Endodermal cell (in vitro differentiated cells): ENCODE data around the gene GINS3. TPM values are rescaled to one million over a fixed set of nuclear protein-coding genes. Genes with fewer than 3 reads are reported as not detected.

Experiments used
- DNase-seq: peaks from one replicate; pipeline ENCODE4 v3.0.0-alpha.2; 2017
- H3K27ac ChIP-seq: 2 replicates; pipeline ENCODE4 v1.5.1; 2013; ENCODE audit warnings: mild to moderate bottlenecking, low read depth, low read length, moderate library complexity
- H3K27me3 ChIP-seq: 2 replicates; pipeline ENCODE4 v1.6.1; 2013; ENCODE audit warnings: mild to moderate bottlenecking, low read length, moderate library complexity; ENCODE audit not compliant: insufficient read depth, control insufficient read depth, poor library complexity, severe bottlenecking
- H3K36me3 ChIP-seq: 2 replicates; pipeline ENCODE4 v1.7.0; 2013; ENCODE audit warnings: mild to moderate bottlenecking, low read length, moderate library complexity; ENCODE audit not compliant: control insufficient read depth, insufficient read depth
- H3K4me1 ChIP-seq: one replicate; pipeline ENCODE4 v1.7.0; 2013; ENCODE audit warnings: low read length; ENCODE audit not compliant: control insufficient read depth, insufficient read depth
- H3K4me3 ChIP-seq: 2 replicates; pipeline ENCODE4 v1.5.1; 2013; ENCODE audit warnings: mild to moderate bottlenecking, low read length, moderate library complexity
- H3K9ac ChIP-seq: 2 replicates; pipeline ENCODE4 v1.6.1; 2013; ENCODE audit warnings: mild to moderate bottlenecking, low read length, moderate library complexity; ENCODE audit not compliant: poor library complexity, severe bottlenecking; ENCODE audit errors: extremely low read depth
- H3K9me3 ChIP-seq: 2 replicates; pipeline ENCODE4 v1.6.1; 2013; ENCODE audit warnings: mild to moderate bottlenecking, low read length, moderate library complexity; ENCODE audit not compliant: control insufficient read depth
- H3K27ac Mint-ChIP-seq: 2 replicates; pipeline ENCODE4 v1.8.0; 2020; ENCODE audit warnings: mixed read lengths
- H3K27me3 Mint-ChIP-seq: 2 replicates; pipeline ENCODE4 v1.8.0; 2021; ENCODE audit warnings: mild to moderate bottlenecking, mixed read lengths; ENCODE audit not compliant: insufficient read depth
- H3K36me3 Mint-ChIP-seq: 2 replicates; pipeline ENCODE4 v1.8.0; 2020; ENCODE audit warnings: low read depth, mixed read lengths
- H3K4me1 Mint-ChIP-seq: 2 replicates; pipeline ENCODE4 v1.8.0; 2020; ENCODE audit warnings: mixed read lengths
- H3K4me3 Mint-ChIP-seq: 2 replicates; pipeline ENCODE4 v1.8.0; 2020; ENCODE audit warnings: mild to moderate bottlenecking, moderate library complexity, mixed read lengths
- H3K9me3 Mint-ChIP-seq: 2 replicates; pipeline ENCODE4 v1.8.0; 2020; ENCODE audit warnings: mild to moderate bottlenecking, mixed read lengths
- CTCF ChIP-seq: fragments of 200-600 bp; sonication (generic); conservative IDR thresholded peaks from 2 replicates; pipeline ENCODE4 v1.5.0; 2021; ENCODE audit warnings: antibody characterized with exemption, mild to moderate bottlenecking
- WGBS, 2 experiments: methylation state at CpG; one replicate each; pipeline versions ENCODE4 v1.1.5 to v1.1.7; 2013; ENCODE audit warnings: missing lambda C conversion rate in 2 of 2, mixed read lengths in 1 of 2; ENCODE audit not compliant: insufficient coverage in 1 of 2, insufficient read length in 1 of 2; 5-methylcytosine and 5-hydroxymethylcytosine counted together
- total RNA-seq, 2 donors: library from RNA; stranded (reverse); fragmentation: NEBNext Ultra II Directional in 1 of 2; extraction: Animal tissue kit (Norgen Biotek cat#: 25700) in 1 of 2; gene quantifications; 2 replicates in 1 of 2; 3 replicates in 1 of 2; pipeline ENCODE4 v1.2.1, GENCODE V29; 2021

Gene GINS3
- total RNA-seq, 2 donors from 2014 or later = 10.5 to 14.7 TPM

- peaks cover 54% of the 10 kb centered on the region for H3K27me3 Mint-ChIP-seq
Measured at GRCh38 chr16:58363746-58364393, 28.4 kb upstream of the GINS3 start.

GRCh38 chr16:58365623-58366022 is 26.6 kb upstream of the GINS3 start:
- Histone ChIP-seq H3K27me3 (peaks cover 10% of the 10 kb centered on the region), H3K27ac (no peak overlapping the region), H3K9me3 (peaks cover 6% of the 10 kb centered on the region), H3K4me1 (no peaks in the 10 kb centered on the region), H3K4me3 (no peak overlapping the region), H3K9ac (no peak overlapping the region), H3K36me3 (no peaks in the 10 kb centered on the region)
- no peak overlapping the region for H3K27ac Mint-ChIP-seq
- H3K27me3 Mint-ChIP-seq = peaks cover 41% of the 10 kb centered on the region
- no peak for TF ChIP-seq CTCF
- H3K4me3 Mint-ChIP-seq = no peak overlapping the region
- no peak for DNase-seq
- no peaks in the 10 kb centered on the region for H3K4me1 Mint-ChIP-seq
- WGBS, 2 experiments = 71 to 73% methylated on average over 1 to 2 of the region's 2 CpGs
- H3K9me3 Mint-ChIP-seq = peaks cover 9% of the 10 kb centered on the region
- H3K36me3 Mint-ChIP-seq = no peaks in the 10 kb centered on the region

More at GRCh38 chr16:58363746-58364393, 28.4 kb upstream of the GINS3 start:
- Mint-ChIP-seq H3K4me3 (no peak overlapping the region), H3K9me3 (peaks cover 19% of the 10 kb centered on the region), H3K36me3 (no peaks in the 10 kb centered on the region), H3K27ac (no peak overlapping the region), H3K4me1 (no peaks in the 10 kb centered on the region)
- 90% methylated on average over 3 of the region's 3 CpGs; no CpG with 5 or more reads in 1 of the 2 experiments for WGBS, 2 experiments
- Histone ChIP-seq H3K27me3 (peaks cover 10% of the 10 kb centered on the region), H3K4me1 (no peaks in the 10 kb centered on the region), H3K4me3 (no peak overlapping the region), H3K9me3 (peaks cover 19% of the 10 kb centered on the region), H3K36me3 (no peaks in the 10 kb centered on the region), H3K9ac (no peak overlapping the region), H3K27ac (no peak overlapping the region)
- no peak for DNase-seq
- no peak for TF ChIP-seq CTCF

- H3K4me3 ChIP-seq = no peak overlapping the region
- Mint-ChIP-seq H3K27me3 (peaks cover 35% of the 10 kb centered on the region), H3K27ac (no peak overlapping the region), H3K4me3 (no peak overlapping the region), H3K36me3 (no peaks in the 10 kb centered on the region), H3K9me3 (peaks cover 1% of the 10 kb centered on the region), H3K4me1 (no peaks in the 10 kb centered on the region)
- no peak for TF ChIP-seq CTCF
- H3K9me3 ChIP-seq = no peaks in the 10 kb centered on the region
- peaks cover 10% of the 10 kb centered on the region for H3K27me3 ChIP-seq
- DNase-seq = no peak
- H3K27ac ChIP-seq = no peak overlapping the region
- H3K4me1 ChIP-seq = no peaks in the 10 kb centered on the region
- no peak overlapping the region for H3K9ac ChIP-seq
- no peaks in the 10 kb centered on the region for H3K36me3 ChIP-seq
- WGBS, 2 experiments = 93 to 94% methylated on average over 2 to 4 of the region's 5 CpGs
Measured at GRCh38 chr16:58366247-58367031, 25.8 kb upstream of the GINS3 start.
